Measurements from ENCODE around the gene ABHD10.
A peak's percentile ranks its signal among the peaks of the same experiment; 100 is the strongest.

ABHD10 gene

GRCh38 chr3:112002096-112002971 lies 23.5 kb downstream of the ABHD10 start:
- DNase-seq = no peak

DNA sequence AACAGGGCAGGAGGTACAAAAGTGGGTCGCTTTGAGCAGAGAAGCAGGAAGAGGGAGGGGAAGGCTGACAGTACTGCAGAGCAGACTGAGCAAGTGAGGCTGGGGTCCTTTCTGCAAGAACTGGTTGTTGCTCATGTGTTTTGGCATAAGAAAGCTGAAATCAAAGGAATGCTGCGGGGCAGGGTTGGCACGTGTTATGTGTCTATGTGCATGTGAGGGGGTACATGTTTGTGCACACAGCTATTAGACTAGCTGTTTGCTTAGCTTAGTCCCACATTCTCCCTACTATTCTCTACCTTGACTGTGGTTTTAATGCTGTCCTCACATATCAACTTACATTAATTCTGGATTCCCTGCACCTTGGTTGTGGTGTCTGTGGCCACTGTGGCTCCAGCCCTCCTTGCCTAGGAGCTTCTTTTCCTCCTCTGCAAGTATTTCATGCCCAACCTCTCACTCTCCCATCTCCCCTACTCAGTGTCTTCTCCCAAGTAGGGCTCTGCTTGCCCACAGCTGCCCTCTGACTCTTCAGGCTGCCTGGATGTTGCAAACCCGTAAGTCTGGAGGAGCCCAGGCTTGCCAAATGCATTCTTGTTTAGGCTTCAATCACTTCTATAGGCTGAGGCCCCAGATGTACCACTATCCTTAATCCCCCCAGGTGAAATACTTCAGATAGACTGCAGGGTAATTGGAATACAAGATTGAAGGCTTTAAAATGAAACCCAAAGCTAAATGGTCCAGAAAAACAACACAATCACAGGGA lies 24.7 kb downstream of the ABHD10 start:
- DNase-seq = no peak

DNA sequence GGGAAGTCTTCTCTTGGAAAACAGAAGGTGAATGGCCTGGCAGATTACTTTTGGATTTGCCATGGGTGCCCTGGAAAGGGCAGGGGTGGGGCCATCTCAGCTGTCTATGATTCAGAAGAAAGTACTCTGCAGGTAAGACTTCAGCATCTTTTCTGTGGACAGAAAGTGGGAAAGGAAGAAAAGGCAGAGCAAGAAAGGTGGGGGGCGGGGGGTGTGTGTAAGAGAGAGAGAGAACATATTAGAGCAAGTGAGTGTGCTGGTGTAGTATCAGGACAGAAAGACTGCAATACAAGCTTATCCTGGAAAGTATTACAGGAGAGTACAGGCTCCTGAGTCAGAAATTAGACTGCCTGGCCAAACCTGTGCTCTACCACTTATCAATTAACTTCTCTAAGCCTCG lies 25.4 kb downstream of the ABHD10 start:
- no peak for DNase-seq

DNA sequence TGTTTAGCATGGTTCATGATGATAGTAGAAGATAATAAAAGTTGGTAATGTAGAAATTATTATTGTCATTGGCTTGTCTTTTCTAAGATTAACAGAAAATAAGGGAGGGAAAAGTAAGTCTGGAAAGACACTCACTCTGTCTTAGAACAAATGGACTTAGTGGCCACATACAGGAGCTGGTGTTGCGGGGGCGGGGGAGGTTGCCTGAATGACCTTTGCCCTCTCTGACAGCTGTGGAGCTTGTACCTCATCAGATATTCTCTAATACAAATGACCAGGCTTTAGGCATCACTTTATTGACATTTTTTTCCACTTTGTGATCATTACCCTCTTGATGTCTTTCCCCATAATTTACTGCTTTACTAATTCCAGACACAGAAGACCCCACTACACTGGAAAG lies 25.8 kb downstream of the ABHD10 start:
- no peak for DNase-seq

- DNase-seq = no peak
Measured at GRCh38 chr3:112005091-112005672, 26.4 kb downstream of the ABHD10 start.

GRCh38 chr3:112007633-112008032 lies 28.8 kb downstream of the ABHD10 start:
- no peak for DNase-seq

DNA sequence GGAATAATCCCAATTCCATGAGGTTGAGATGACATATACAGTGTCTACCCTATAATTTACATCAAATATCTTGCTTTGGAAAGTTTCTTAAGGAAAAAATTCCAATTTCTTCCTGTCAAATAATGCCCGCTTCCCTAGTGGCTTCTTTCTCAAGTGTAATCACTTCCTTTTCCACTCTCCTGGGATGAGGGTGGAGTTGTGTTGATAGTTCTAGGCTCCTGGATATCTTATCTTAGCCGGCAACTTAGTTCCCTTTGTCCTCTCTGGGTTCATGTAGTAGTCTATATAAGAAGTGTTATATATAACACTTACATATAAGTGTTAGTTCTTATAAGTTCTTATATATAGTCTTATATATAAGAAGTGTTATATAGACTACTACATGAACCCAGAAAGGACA lies 30.8 kb downstream of the ABHD10 start:
- no peak for DNase-seq

DNA sequence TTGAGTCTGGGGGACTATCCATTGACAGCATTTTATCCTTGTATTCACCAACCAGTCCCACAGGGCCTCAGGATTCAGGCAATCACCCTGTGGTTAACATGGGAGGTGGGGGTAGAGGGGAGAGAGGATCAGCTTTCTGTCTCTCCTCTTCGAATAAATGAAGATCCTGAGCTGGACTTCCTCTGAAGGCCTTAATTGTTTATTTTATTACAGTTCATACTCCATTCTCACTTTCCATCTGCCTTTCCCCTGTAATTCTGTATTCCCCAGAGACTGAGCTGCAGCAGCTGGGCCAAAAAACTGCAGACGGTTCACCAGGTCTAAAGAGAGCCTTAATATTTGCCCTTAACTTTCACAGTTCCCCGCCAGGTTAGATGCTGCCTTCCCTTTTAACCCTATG lies 31.8 kb downstream of the ABHD10 start:
- no peak for DNase-seq

DNA sequence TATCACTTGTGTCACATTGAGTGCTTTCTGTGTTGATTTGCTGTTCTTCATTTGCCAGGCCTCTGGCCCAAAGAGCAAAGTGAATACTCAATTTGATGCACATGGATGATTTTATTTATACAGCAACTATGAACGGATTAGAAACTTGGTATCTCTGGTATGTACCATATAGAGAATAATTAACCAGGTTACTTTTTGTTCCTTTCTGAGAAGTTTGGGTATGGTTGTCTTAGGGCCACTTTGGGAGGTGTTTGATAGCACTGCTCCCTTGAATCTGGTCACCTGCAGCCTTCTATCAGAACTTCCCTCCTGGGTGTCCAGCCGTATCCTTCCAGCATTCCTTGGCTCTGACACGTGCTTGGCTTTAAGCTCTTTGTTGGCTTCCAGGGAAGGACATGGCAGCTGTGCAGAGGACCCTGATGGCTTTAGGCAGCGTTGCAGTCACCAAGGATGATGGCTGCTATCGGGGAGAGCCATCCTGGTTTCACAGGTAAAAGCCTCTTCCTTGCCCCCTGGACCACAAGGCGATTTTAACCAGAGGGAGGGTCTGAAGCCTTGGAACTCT lies 32.6 kb downstream of the ABHD10 start:
- DNase-seq = no peak

DNA sequence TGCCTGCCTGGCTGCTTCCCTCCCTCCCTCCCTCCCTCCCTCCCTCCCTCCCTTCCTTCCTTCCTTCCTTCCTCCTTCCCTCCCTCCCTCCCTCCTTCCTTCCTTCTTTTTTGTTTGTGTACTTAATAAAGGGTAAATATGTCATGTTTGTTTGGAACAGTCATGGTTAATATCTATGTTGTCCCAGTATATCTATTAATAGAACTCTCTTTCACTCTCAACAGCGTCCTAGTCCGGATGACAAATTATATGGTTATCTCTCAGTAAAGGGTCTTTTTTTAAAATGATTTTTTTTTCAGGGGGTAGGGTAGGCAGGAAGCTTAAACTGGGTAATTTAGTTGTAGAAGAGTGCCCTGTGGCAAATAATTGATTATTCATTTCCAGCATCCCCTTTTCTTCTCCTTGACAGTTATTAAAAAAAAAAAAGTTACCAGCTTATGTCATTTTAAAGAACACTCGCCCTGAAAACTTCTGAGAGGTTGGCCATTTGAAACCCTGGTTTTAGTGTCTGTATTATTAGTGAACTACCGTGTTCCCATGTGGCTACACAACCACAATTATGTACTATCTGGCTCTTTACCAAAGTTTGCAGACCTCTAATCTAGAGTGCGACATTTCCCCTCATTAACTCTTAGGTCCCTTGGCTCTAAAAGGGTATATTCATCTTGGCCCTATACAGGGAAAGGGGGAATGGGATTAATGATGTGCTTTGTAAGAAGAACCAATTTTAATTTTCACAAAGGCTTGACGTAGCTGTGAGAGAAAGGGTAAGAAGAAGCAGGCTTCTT lies 33.6 kb downstream of the ABHD10 start:
- DNase-seq = no peak

DNA sequence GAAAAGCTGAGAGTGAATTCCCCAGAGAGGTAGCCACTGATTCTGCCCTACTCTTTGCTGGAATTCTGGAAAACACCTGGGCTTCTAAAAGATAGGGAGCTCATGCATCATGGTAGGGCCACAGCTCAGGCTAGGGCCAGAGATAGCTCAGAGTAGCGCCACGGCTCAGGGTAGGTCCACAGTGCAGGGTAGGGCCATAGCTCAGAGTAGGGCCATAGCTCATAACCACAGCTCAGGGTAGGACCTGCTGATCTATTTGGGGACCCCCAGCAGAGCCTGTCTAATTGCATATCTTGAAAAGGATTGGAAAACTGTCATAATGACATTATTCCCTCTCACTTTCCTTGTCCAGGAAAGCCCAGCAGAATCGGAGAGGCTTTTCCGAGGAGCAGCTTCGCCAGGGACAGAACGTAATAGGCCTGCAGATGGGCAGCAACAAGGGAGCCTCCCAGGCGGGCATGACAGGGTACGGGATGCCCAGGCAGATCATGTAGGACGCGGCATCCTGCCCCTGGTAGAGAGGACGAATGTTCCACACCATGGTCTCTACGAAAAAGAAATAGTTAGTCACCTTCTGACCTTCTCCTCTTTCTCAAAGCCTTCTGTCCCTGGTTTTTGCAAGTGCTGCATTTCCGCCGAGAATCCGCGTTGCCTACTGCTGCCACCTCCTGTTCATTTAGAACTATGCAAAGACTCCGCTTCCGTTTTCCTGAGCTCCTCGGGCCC lies 34.4 kb downstream of the ABHD10 start:
- peak; percentile 46 for DNase-seq

DNA sequence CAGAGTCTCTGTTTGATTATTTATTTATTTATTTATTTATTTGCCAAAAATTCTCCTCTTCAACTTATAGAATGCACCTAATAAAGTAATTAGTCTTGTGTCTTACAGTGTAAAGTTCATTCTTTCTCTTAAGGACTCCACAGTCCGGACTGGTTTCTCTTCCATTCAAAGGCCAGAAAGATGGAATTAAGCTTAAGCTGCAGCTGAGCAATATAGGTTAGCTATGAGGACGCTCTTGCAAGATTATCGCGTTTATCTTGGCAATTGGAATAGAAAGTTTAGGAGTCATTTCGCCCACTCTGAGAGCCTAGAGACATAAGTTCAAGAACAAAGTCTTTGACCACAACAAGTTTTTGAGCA lies 34.9 kb downstream of the ABHD10 start:
- no peak for DNase-seq

GRCh38 chr3:112017091-112017490 lies 38.3 kb downstream of the ABHD10 start:
- peak; percentile 7 for DNase-seq

DNA sequence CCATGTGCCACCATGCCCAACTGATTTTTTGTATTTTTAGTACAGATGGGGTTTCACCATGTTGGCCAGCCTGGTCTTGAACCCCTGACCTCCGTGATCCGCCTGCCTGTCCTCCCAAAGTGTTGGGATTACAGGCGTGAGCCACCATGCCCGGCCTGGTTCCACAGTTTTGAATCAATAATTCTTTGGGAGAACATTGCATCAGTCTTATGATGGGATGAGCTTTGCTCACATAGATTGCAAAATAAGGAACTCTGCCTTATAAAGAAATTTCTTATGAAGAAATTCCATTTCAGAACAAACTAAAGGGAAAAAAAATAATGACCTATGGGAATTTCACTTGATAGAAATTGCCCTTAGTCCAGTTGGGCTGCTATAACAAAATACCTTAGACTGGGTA lies 39.9 kb downstream of the ABHD10 start:
- no peak for DNase-seq

DNA sequence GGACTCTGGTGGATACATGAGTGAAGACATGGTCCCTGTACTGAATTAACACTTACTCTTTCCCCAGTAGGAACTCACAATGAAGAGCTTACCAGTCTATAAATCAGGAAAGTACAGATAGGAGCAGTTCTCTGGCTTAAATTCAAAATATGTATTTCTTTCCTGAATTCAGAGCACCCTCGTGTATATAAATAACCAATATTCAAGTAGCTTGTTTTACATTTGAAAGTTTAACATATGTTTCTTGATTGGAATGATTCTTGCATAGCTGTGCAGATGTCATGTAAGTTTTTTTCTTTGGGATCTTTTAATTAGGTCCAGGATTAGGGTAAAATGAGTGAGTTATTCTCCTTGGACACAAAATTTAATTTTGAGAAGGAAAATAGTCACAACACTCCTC lies 40.9 kb downstream of the ABHD10 start:
- DNase-seq = no peak

GRCh38 chr3:112020674-112021085 lies 41.9 kb downstream of the ABHD10 start:
- DNase-seq = peak; percentile 59

DNA sequence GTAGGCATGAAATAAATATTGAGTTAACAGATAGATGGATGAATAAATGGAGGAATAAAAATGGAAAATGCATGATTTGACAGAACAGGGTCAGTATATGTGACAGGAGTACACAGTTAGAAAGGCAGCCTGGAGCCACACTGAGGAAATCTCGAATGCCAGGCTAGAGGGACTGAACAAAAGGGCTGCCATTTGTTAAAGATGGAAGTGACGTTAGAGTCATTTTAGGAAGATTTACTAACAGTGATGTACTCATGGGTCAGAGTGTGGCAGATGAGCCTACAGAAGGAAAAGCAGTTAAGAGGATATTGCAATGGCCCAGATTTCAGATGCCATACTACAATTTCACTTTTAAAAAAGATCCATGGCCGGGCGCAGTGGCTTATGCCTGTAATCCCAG lies 48.3 kb downstream of the ABHD10 start:
- no peak for DNase-seq

GRCh38 chr3:112027826-112028225 lies 49.0 kb downstream of the ABHD10 start:
- DNase-seq = no peak

GRCh38 chr3:112030901-112031300 lies 52.1 kb downstream of the ABHD10 start:
- DNase-seq = no peak

DNA sequence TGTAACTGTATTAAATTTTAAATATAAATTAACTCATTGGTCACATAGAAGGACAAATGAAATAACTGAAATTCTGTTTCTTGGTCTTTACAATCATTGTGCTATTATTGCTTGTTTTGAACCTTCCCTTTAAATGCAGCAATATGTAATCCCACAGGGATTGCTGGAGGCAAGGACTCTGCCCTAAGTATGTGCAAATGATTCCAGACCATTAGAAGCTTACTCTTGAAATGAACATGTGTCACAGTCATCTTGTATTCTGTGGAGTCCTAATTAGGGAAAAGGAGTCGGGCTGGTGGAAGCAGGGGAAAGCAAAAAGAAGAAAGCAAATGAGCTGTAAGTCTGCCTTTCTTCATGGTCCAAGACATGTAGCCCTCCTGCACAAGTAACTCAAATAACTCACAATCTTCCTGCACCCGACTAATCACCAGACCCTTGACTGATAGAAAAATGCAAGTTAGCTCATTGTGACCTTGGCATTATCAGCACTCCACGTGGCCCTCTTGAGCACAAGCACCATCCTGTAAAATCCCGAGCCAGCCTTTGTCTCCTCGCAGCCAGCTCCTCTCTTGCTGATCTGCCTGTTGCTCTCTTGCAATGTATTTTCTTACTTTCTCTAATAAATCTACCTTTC lies 53.4 kb downstream of the ABHD10 start:
- no peak for DNase-seq

DNA sequence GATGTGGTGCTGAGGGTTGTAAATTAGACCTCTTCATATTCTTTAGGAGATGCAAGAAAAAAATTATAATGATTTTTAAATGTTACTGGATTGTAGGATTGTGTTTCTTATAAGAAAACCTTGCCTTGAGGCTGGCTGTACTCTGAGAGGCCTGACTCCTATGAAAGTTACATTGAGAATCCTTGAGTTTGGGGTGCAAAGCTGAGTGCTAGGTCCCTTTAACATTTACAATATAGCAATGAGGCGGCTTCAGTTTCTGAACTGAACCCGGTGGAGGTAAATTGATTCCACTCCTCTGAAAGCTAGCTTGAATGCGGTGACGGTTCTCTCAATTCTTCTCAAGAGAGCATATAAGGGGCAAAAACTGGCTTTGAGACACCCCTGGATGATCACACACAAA lies 55.6 kb downstream of the ABHD10 start, which contains the start of gene TMPRSS7:
TSS of gene TMPRSS7 (plus strand) at position 301 of the 400 bp plus-strand sequence. CDS start 110 bp downstream, outside the sequence.
- no peak for DNase-seq

Data from NCI-H146 (cell line).